Measurements from ENCODE around the gene TMEM108. TPM values are rescaled to one million over a fixed set of nuclear protein-coding genes. Genes with fewer than 3 reads are reported as not detected.

TMEM108 gene
- total RNA-seq, 4 donors from 2014 or later: 1.1 to 3.2 TPM; not detected in 2

DNA sequence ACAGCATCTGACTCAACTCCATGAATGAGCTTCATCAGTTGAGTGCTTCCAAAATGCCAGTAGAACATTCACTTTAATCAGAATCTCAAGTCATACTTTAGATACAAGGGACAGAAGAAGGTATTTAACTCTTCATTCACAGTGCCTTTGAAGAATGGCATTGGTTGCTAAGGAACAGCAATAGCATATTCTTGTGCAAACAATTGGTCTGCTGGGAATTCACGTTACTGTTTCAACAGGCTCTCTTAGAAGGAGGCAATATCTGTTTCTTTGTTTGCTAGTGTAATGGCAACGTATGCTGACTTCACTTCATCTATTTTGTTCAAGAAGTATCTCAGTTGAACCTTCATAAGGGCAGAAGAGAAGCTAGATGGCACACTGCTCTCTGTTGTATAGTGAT is 113.9 kb downstream of the TMEM108 start:
- no peaks in the 10 kb centered on the region for H3K36me3 ChIP-seq
- intact Hi-C loops (cut with DNase I; ENCODE audit: low total_unique reads): no loop called here
- TF ChIP-seq CTCF (IDR thresholded peaks at IDR 0.05) (no peak), POLR2A (IDR thresholded peaks at IDR 0.05) (no peak)
- no peak overlapping the region for H3K4me3 ChIP-seq
- no peaks in the 10 kb centered on the region for H3K4me1 ChIP-seq
- no peaks in the 10 kb centered on the region for H3K9me3 ChIP-seq
- no peaks in the 10 kb centered on the region for H3K27me3 ChIP-seq
- no peak overlapping the region for H3K27ac ChIP-seq
- no peak for DNase-seq

- H3K27me3 ChIP-seq: no peaks in the 10 kb centered on the region
- no peak overlapping the region for H3K4me3 ChIP-seq
- no peak overlapping the region for H3K27ac ChIP-seq
- TF ChIP-seq POLR2A (IDR thresholded peaks at IDR 0.05) (no peak), CTCF (IDR thresholded peaks at IDR 0.05) (no peak)
- no peaks in the 10 kb centered on the region for H3K9me3 ChIP-seq
- no peaks in the 10 kb centered on the region for H3K4me1 ChIP-seq
- H3K36me3 ChIP-seq: no peaks in the 10 kb centered on the region
- intact Hi-C loops (cut with DNase I; ENCODE audit: low total_unique reads): no loop called here
- DNase-seq: no peak
These were observed 114.6 kb downstream of the TMEM108 start for GRCh38 chr3:133152681-133153220.

- H3K4me3 ChIP-seq: no peak overlapping the region
- no peaks in the 10 kb centered on the region for H3K36me3 ChIP-seq
- H3K27ac ChIP-seq: no peak overlapping the region
- TF ChIP-seq POLR2A (IDR thresholded peaks at IDR 0.05) (no peak), CTCF (IDR thresholded peaks at IDR 0.05) (no peak)
- no peaks in the 10 kb centered on the region for H3K27me3 ChIP-seq
- H3K4me1 ChIP-seq: no peaks in the 10 kb centered on the region
- no peaks in the 10 kb centered on the region for H3K9me3 ChIP-seq
- no peak for DNase-seq
- intact Hi-C loops (cut with DNase I; ENCODE audit: low total_unique reads): no loop called here
These were observed 115.2 kb downstream of the TMEM108 start for GRCh38 chr3:133153382-133153781.

DNA sequence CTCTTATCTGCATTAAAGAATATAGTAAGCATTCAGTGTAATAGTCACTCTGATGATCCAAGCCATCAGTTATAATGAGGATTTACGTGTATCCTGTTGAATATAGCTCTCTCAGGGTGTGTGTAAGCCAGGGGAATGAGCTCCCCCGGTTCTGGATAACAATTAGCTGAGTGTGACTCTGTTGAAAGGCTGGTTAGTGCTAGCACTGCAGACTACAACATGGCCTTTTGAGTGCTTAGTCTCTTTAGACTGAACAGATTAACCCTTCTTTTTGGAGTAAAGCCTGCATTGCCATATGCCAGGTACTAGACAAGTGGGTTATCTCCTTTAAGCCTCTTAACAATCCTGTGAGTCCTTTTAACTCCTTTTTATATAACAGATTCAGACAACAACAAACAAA is 119.5 kb downstream of the TMEM108 start:
- no peak for DNase-seq
- Histone ChIP-seq H3K36me3 (no peaks in the 10 kb centered on the region), H3K27ac (no peak overlapping the region), H3K4me3 (no peak overlapping the region), H3K4me1 (no peaks in the 10 kb centered on the region), H3K9me3 (no peaks in the 10 kb centered on the region), H3K27me3 (no peaks in the 10 kb centered on the region)
- TF ChIP-seq POLR2A (IDR thresholded peaks at IDR 0.05): no peak
- TF ChIP-seq CTCF (IDR thresholded peaks at IDR 0.05): no peak
- intact Hi-C loops (cut with DNase I; ENCODE audit: low total_unique reads): no loop called here

GRCh38 chr3:133158686-133159085 is 120.5 kb downstream of the TMEM108 start:
- Histone ChIP-seq H3K4me3 (no peak overlapping the region), H3K4me1 (no peaks in the 10 kb centered on the region), H3K27me3 (no peaks in the 10 kb centered on the region), H3K9me3 (no peaks in the 10 kb centered on the region), H3K36me3 (no peaks in the 10 kb centered on the region), H3K27ac (no peak overlapping the region)
- intact Hi-C loops (cut with DNase I; ENCODE audit: low total_unique reads): no loop called here
- no peak for DNase-seq
- no peak for TF ChIP-seq POLR2A (IDR thresholded peaks at IDR 0.05)
- TF ChIP-seq CTCF (IDR thresholded peaks at IDR 0.05): no peak
